Duodenal mucosa (tissue), 2 donors: Measurements from ENCODE around the gene ZSCAN12.

Experiments used
- H3K27ac ChIP-seq: one replicate; pipeline ENCODE4 v1.7.0; 2013; ENCODE audit warnings: low read depth, low read length
- H3K27me3 ChIP-seq, 2 donors: one replicate each; pipeline ENCODE4 v1.7.0; 2013; ENCODE audit warnings: low read length in 2 of 2, control low read depth in 1 of 2; ENCODE audit not compliant: insufficient read depth in 2 of 2, control insufficient read depth in 1 of 2
- H3K36me3 ChIP-seq, 2 donors: one replicate each; pipeline ENCODE4 v1.7.0; 2013; ENCODE audit warnings: low read length in 2 of 2, control low read depth in 1 of 2; ENCODE audit not compliant: insufficient read depth in 2 of 2, control insufficient read depth in 1 of 2
- H3K4me1 ChIP-seq, 2 donors: one replicate each; pipeline ENCODE4 v1.7.0; 2013; ENCODE audit warnings: low read length in 2 of 2, control low read depth in 1 of 2; ENCODE audit not compliant: insufficient read depth in 2 of 2, control insufficient read depth in 1 of 2
- H3K4me3 ChIP-seq, 2 donors: one replicate each; pipeline ENCODE4 v1.7.0; 2013; ENCODE audit warnings: low read length in 2 of 2, low read depth in 1 of 2
- H3K9ac ChIP-seq, 2 donors: one replicate each; pipeline ENCODE4 v1.7.0; 2013; ENCODE audit warnings: low read length in 2 of 2, low read depth in 1 of 2
- H3K9me3 ChIP-seq, 2 donors: one replicate each; pipeline ENCODE4 v1.7.0; 2013; ENCODE audit warnings: low read length in 2 of 2, control low read depth in 1 of 2; ENCODE audit not compliant: control insufficient read depth in 1 of 2

The ZSCAN12 gene

GRCh38 chr6:28345201-28345600 lies 54.3 kb downstream of the ZSCAN12 start:
- H3K9ac ChIP-seq: no peak overlapping the region
- peaks cover 0 to 1% of the 10 kb centered on the region in 2 donors for H3K9me3 ChIP-seq
- peaks cover 10% of the 10 kb centered on the region in 2 donors for H3K27me3 ChIP-seq
- H3K4me3 ChIP-seq: no peak overlapping the region
- H3K4me1 ChIP-seq: peaks cover 0 to 2% of the 10 kb centered on the region in 2 donors
- no peak overlapping the region for H3K27ac ChIP-seq
- no peaks in the 10 kb centered on the region for H3K36me3 ChIP-seq

GRCh38 chr6:28343898-28344677 lies 55.5 kb downstream of the ZSCAN12 start:
- Histone ChIP-seq H3K9me3 (peaks cover 0 to 3% of the 10 kb centered on the region in 2 donors), H3K4me1 (no peaks in the 10 kb centered on the region), H3K27me3 (peaks cover 10% of the 10 kb centered on the region in 2 donors), H3K27ac (no peak overlapping the region), H3K9ac (no peak overlapping the region), H3K36me3 (no peaks in the 10 kb centered on the region), H3K4me3 (no peak overlapping the region)

GRCh38 chr6:28340310-28341095 lies 59.0 kb downstream of the ZSCAN12 start:
- H3K27ac ChIP-seq: no peak overlapping the region
- H3K9me3 ChIP-seq: peaks cover 0 to 3% of the 10 kb centered on the region in 2 donors
- no peak overlapping the region for H3K9ac ChIP-seq
- peaks cover 1 to 4% of the 10 kb centered on the region in 2 donors for H3K27me3 ChIP-seq
- H3K36me3 ChIP-seq: no peaks in the 10 kb centered on the region
- no peak overlapping the region for H3K4me3 ChIP-seq
- H3K4me1 ChIP-seq: peaks cover 7 to 9% of the 10 kb centered on the region in 2 donors

GRCh38 chr6:28337121-28337520 lies 62.4 kb downstream of the ZSCAN12 start:
- Histone ChIP-seq H3K27me3 (no peaks in the 10 kb centered on the region), H3K9ac (peak overlapping the region; percentile 85 to 93), H3K27ac (no peak overlapping the region), H3K4me1 (peaks cover 7 to 9% of the 10 kb centered on the region in 2 donors), H3K36me3 (no peaks in the 10 kb centered on the region), H3K9me3 (peaks cover 0 to 3% of the 10 kb centered on the region in 2 donors), H3K4me3 (peak overlapping the region; percentile 88 to 91)

- no peaks in the 10 kb centered on the region for H3K27me3 ChIP-seq
- H3K9ac ChIP-seq: peak overlapping the region; percentile 85 to 93
- peak overlapping the region; percentile 93 for H3K27ac ChIP-seq
- no peaks in the 10 kb centered on the region for H3K36me3 ChIP-seq
- peaks cover 0 to 3% of the 10 kb centered on the region in 2 donors for H3K9me3 ChIP-seq
- peaks cover 7 to 9% of the 10 kb centered on the region in 2 donors for H3K4me1 ChIP-seq
- H3K4me3 ChIP-seq: peak overlapping the region; percentile 88 to 91
Measured at GRCh38 chr6:28336284-28337120, 63.0 kb downstream of the ZSCAN12 start.

- H3K9ac ChIP-seq: peak within 1 kb of the TSS; percentile 85 to 93
- H3K27ac ChIP-seq: peak within 1 kb of the TSS; percentile 93
Measured at GRCh38 chr6:28335564-28336283, 63.8 kb downstream of the ZSCAN12 start, which contains the start of gene ZSCAN31. TSS of gene ZSCAN31 (minus strand) at chr6:28336148. CDS start at chr6:28329683, 6,465 bp downstream.

GRCh38 chr6:28335040-28335563 lies 64.4 kb downstream of the ZSCAN12 start:
- H3K9me3 ChIP-seq: peaks cover 0 to under 1% of the 10 kb centered on the region in 2 donors
- peak overlapping the region; percentile 34 to 93 for H3K9ac ChIP-seq
- H3K27ac ChIP-seq: peak overlapping the region; percentile 93

More at GRCh38 chr6:28335564-28336283, 63.8 kb downstream of the ZSCAN12 start, which contains the start of gene ZSCAN31:
- Histone ChIP-seq H3K27me3 (no peaks in the 10 kb centered on the region), H3K4me3 (peak within 1 kb of the TSS; percentile 88 to 91), H3K4me1 (peaks cover 7 to 9% of the 10 kb centered on the region in 2 donors), H3K9me3 (peaks cover 0 to 3% of the 10 kb centered on the region in 2 donors), H3K36me3 (no peaks in the 10 kb centered on the region)

GRCh38 chr6:28334286-28335039 lies 65.1 kb downstream of the ZSCAN12 start:
- Histone ChIP-seq H3K4me1 (peaks cover 7 to 9% of the 10 kb centered on the region in 2 donors), H3K9ac (peak overlapping the region; percentile 34 to 93)

More at GRCh38 chr6:28335040-28335563, 64.4 kb downstream of the ZSCAN12 start:
- Histone ChIP-seq H3K4me1 (peaks cover 7 to 9% of the 10 kb centered on the region in 2 donors), H3K4me3 (peak overlapping the region; percentile 88 to 91), H3K27me3 (no peaks in the 10 kb centered on the region), H3K36me3 (no peaks in the 10 kb centered on the region)

More at GRCh38 chr6:28334286-28335039, 65.1 kb downstream of the ZSCAN12 start:
- Histone ChIP-seq H3K27ac (no peak overlapping the region), H3K36me3 (no peaks in the 10 kb centered on the region), H3K4me3 (peak overlapping the region; percentile 88 to 91), H3K27me3 (no peaks in the 10 kb centered on the region), H3K9me3 (no peaks in the 10 kb centered on the region)
